ENCODE measurements around the gene BCL7A. TPM values are rescaled to one million over a fixed set of nuclear protein-coding genes. Genes with fewer than 3 reads are reported as not detected.

Gene BCL7A
- total RNA-seq, 4 donors from 2014 or later = 4.7 to 8.5 (median 5.6) TPM

- Histone ChIP-seq H3K27me3 (no peaks in the 10 kb centered on the region), H3K36me3 (peaks cover 0 to 34% of the 10 kb centered on the region in 2 donors), H3K4me3 (no peak overlapping the region), H3K9me3 (no peaks in the 10 kb centered on the region), H3K27ac (peak overlapping the region in 3 of 4 donors; percentile 55 to 64 (median 60)), H3K4me1 (peaks cover 3 to 100% (median 54%) of the 10 kb centered on the region in 3 donors)
- TF ChIP-seq POLR2A (IDR thresholded peaks at IDR 0.05) (no peak), POLR2AphosphoS5 (IDR thresholded peaks at IDR 0.05) (no peak), CTCF (IDR thresholded peaks at IDR 0.05) (no peak), EP300 (IDR thresholded peaks at IDR 0.05) (no peak)
- 52% methylated on average over 6 of the region's 9 CpGs; no CpG with 5 or more reads in 1 of the 2 donors for WGBS, 2 donors (ENCODE audit: low coverage in 1 of 2)
- ATAC-seq = no peak
These were observed 66.6 kb downstream of the BCL7A start for GRCh38 chr12:122088179-122088810.

DNA sequence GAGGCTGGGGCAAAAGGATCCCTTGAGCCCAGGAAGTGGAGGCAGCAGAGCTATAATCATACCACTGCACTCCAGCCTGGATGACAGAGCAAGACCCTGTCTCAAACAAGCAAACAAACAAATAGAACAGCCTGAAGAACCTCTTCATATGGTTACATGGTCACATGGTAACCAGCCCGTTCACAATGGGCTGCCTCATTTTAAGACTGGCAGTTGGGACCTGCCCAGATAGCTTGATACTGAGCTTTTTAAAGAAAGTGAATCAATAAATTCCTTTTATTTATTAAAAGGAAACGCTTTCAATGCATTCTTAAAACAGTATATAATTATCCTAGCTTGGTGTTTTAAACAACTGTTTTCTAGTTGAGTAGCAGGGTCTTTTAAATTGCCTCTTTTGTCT, 67.4 kb downstream of the BCL7A start:
- no peak for ATAC-seq
- no peak overlapping the region for H3K4me3 ChIP-seq
- H3K9me3 ChIP-seq = no peaks in the 10 kb centered on the region
- H3K27me3 ChIP-seq = no peaks in the 10 kb centered on the region
- 64 to 72% methylated on average over 1 to 2 of the region's 2 CpGs for WGBS, 2 donors (ENCODE audit: low coverage in 1 of 2)
- peaks cover 0 to 27% of the 10 kb centered on the region in 2 donors for H3K36me3 ChIP-seq
- H3K4me1 ChIP-seq = peaks cover 3 to 100% (median 54%) of the 10 kb centered on the region in 3 donors
- TF ChIP-seq CTCF (IDR thresholded peaks at IDR 0.05) (no peak), POLR2AphosphoS5 (IDR thresholded peaks at IDR 0.05) (no peak), POLR2A (IDR thresholded peaks at IDR 0.05) (no peak), EP300 (IDR thresholded peaks at IDR 0.05) (no peak)
- peak overlapping the region in 2 of 4 donors; percentile 64 to 84 for H3K27ac ChIP-seq

DNA sequence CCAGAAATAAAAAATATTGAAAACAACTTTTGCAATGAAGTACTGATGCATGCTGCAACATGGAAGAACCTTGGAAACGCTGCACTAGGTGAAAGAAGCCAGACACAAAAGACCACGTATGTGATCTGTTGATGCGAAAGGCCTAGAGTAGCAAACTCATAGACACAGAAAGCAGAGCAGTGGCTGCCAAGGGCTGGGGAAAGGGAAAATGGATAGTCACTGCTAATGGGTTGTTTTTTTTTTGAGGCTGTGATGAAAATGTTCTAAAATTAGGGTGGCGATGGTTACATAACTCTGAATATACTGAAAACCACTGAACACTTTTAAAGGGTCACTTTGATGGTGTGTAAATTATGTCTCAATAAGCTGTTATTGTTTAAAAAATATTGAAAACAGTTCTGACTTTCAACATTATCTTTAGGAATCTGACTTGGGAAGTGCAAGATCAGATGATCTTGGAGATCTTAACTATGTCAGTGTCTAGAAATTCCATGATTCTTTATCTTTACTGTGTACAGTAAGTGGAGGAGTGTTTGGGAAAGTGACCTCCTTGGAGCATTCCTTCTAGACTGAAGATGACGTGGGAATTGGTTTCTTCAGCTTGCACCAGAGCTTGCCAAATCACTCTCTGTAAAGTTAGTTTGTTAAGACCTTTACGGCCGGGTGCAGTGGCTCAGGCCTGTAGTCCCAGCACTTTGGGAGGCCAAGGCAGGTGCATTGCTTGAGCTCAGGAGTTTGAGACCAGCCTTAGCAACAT, 69.3 kb downstream of the BCL7A start:
- peaks cover 3 to 100% (median 60%) of the 10 kb centered on the region in 3 donors for H3K4me1 ChIP-seq
- TF ChIP-seq EP300 (IDR thresholded peaks at IDR 0.05) = no peak
- TF ChIP-seq POLR2A (IDR thresholded peaks at IDR 0.05) = no peak
- peak; percentile 80 for TF ChIP-seq POLR2AphosphoS5 (IDR thresholded peaks at IDR 0.05)
- no peak for TF ChIP-seq CTCF (IDR thresholded peaks at IDR 0.05)
- WGBS, 2 donors (ENCODE audit: low coverage in 1 of 2) = 5 to 15% methylated on average over 7 of the region's 7 CpGs
- no peak overlapping the region for H3K4me3 ChIP-seq
- H3K9me3 ChIP-seq = no peaks in the 10 kb centered on the region
- ATAC-seq = peak; percentile 77
- H3K27ac ChIP-seq = peak overlapping the region; percentile 50 to 84 (median 73)
- H3K36me3 ChIP-seq = peaks cover 0 to 11% of the 10 kb centered on the region in 2 donors
- no peaks in the 10 kb centered on the region for H3K27me3 ChIP-seq

- Histone ChIP-seq H3K27ac (peak overlapping the region in 3 of 4 donors; percentile 19 to 71 (median 64)), H3K9me3 (no peaks in the 10 kb centered on the region), H3K4me3 (no peak overlapping the region), H3K4me1 (peaks cover 7 to 100% (median 60%) of the 10 kb centered on the region in 3 donors), H3K27me3 (no peaks in the 10 kb centered on the region), H3K36me3 (no peaks in the 10 kb centered on the region)
- TF ChIP-seq EP300 (IDR thresholded peaks at IDR 0.05) (no peak), POLR2AphosphoS5 (IDR thresholded peaks at IDR 0.05) (no peak), CTCF (IDR thresholded peaks at IDR 0.05) (no peak), POLR2A (IDR thresholded peaks at IDR 0.05) (no peak)
- no peak for ATAC-seq
- WGBS, 2 donors (ENCODE audit: low coverage in 1 of 2) = 88 to 90% methylated on average over 1 to 9 of the region's 9 CpGs
These were observed 71.6 kb downstream of the BCL7A start for GRCh38 chr12:122093098-122093883.

Data from gastroesophageal sphincter (tissue), 4 donors.